Ishikawa (cell line): ENCODE data around the gene CCDC88C.

ENCODE experiments used
- CEBPB ChIP-seq: IDR thresholded peaks from 2 replicates; pipeline ENCODE4 v1.6.1; 2012
- CREB1 ChIP-seq: IDR thresholded peaks from 2 replicates; pipeline ENCODE4 v1.6.1; 2012; ENCODE audit warnings: low read depth
- EGR1 ChIP-seq: IDR thresholded peaks from 2 replicates; pipeline ENCODE4 v1.6.1; 2012
- EP300 ChIP-seq: IDR thresholded peaks from 2 replicates; pipeline ENCODE4 v1.6.1; 2012; ENCODE audit warnings: borderline replicate concordance
- FOXM1 ChIP-seq: IDR thresholded peaks from 2 replicates; pipeline ENCODE4 v1.6.1; 2012; ENCODE audit warnings: low read depth, borderline replicate concordance
- MAX ChIP-seq: IDR thresholded peaks from 2 replicates; pipeline ENCODE4 v1.6.1; 2012
- NFIC ChIP-seq: IDR thresholded peaks from 2 replicates; pipeline ENCODE4 v1.6.1; 2012
- RAD21 ChIP-seq: IDR thresholded peaks from 2 replicates; pipeline ENCODE4 v1.6.1; 2012; ENCODE audit warnings: low read depth
- TAF1 ChIP-seq: IDR thresholded peaks from 2 replicates; pipeline ENCODE4 v1.6.1; 2012; ENCODE audit warnings: low read depth, mild to moderate bottlenecking
- TCF12 ChIP-seq: IDR thresholded peaks from 2 replicates; pipeline ENCODE4 v1.6.1; 2012; ENCODE audit warnings: low read depth
- TEAD4 ChIP-seq: IDR thresholded peaks from 2 replicates; pipeline ENCODE4 v1.6.1; 2012
- YY1 ChIP-seq: IDR thresholded peaks from 2 replicates; pipeline ENCODE4 v1.6.1; 2012; ENCODE audit warnings: low read depth
- ZBTB7A ChIP-seq: IDR thresholded peaks from 2 replicates; pipeline ENCODE4 v1.6.1; 2012; ENCODE audit warnings: low read depth
- TF ChIP-seq, protein P1 (sequence below): IDR thresholded peaks from 2 replicates; pipeline ENCODE4 v1.6.1; 2012
- TF ChIP-seq, protein P2 (sequence below): IDR thresholded peaks from 2 replicates; pipeline ENCODE4 v1.6.1; 2012; ENCODE audit warnings: low read depth, mild to moderate bottlenecking

Gene CCDC88C

GRCh38 chr14:91303924-91304229 is 113.7 kb downstream of the CCDC88C start:
- no peak for TF ChIP-seq MAX
- TF ChIP-seq, protein P1, sequence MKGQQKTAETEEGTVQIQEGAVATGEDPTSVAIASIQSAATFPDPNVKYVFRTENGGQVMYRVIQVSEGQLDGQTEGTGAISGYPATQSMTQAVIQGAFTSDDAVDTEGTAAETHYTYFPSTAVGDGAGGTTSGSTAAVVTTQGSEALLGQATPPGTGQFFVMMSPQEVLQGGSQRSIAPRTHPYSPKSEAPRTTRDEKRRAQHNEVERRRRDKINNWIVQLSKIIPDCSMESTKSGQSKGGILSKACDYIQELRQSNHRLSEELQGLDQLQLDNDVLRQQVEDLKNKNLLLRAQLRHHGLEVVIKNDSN = no peak
- TF ChIP-seq TCF12 = no peak
- TF ChIP-seq NFIC = no peak
- TF ChIP-seq, protein P2, sequence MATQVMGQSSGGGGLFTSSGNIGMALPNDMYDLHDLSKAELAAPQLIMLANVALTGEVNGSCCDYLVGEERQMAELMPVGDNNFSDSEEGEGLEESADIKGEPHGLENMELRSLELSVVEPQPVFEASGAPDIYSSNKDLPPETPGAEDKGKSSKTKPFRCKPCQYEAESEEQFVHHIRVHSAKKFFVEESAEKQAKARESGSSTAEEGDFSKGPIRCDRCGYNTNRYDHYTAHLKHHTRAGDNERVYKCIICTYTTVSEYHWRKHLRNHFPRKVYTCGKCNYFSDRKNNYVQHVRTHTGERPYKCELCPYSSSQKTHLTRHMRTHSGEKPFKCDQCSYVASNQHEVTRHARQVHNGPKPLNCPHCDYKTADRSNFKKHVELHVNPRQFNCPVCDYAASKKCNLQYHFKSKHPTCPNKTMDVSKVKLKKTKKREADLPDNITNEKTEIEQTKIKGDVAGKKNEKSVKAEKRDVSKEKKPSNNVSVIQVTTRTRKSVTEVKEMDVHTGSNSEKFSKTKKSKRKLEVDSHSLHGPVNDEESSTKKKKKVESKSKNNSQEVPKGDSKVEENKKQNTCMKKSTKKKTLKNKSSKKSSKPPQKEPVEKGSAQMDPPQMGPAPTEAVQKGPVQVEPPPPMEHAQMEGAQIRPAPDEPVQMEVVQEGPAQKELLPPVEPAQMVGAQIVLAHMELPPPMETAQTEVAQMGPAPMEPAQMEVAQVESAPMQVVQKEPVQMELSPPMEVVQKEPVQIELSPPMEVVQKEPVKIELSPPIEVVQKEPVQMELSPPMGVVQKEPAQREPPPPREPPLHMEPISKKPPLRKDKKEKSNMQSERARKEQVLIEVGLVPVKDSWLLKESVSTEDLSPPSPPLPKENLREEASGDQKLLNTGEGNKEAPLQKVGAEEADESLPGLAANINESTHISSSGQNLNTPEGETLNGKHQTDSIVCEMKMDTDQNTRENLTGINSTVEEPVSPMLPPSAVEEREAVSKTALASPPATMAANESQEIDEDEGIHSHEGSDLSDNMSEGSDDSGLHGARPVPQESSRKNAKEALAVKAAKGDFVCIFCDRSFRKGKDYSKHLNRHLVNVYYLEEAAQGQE = no peak
- TF ChIP-seq FOXM1 = no peak
- TF ChIP-seq TEAD4 = no peak

GRCh38 chr14:91303091-91303923 is 114.3 kb downstream of the CCDC88C start:
- TF ChIP-seq NFIC = no peak
- TF ChIP-seq ZBTB7A = 0 out of 2 replicates have a peak, but pooled peaks have one; percentile 51

DNA sequence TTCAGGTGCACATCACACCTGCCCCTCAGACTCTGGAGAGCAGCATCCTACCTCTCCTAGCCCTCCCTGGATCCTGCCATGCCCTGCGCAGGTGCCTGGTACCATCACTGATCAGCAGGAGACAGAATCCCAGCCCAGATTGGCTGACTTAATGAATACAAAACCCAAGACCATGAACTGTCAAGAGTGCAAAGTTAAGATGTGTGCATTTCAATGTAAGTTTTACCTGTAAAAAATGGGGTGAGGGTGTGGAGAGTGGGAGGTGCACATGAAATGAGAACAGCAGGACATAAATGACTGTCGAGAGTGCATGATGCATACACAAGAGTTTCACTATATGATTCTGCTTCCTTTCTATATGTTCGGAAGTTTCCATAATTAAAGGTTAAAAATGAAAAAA is 115.2 kb downstream of the CCDC88C start:
- TF ChIP-seq FOXM1 = no peak
- no peak for TF ChIP-seq EP300
- TF ChIP-seq TAF1 = no peak
- TF ChIP-seq CEBPB = no peak
- TF ChIP-seq TEAD4 = no peak
- no peak for TF ChIP-seq EGR1
- TF ChIP-seq, protein P2 = no peak
- TF ChIP-seq CREB1 = no peak
- no peak for TF ChIP-seq YY1
- TF ChIP-seq, protein P1 = no peak
- no peak for TF ChIP-seq ZBTB7A
- no peak for TF ChIP-seq TCF12
- no peak for TF ChIP-seq MAX
- TF ChIP-seq NFIC = no peak
- no peak for TF ChIP-seq RAD21

- TF ChIP-seq MAX (no peak), CREB1 (no peak), EGR1 (no peak), ZBTB7A (no peak), TCF12 (no peak), CEBPB (no peak), TEAD4 (no peak), YY1 (no peak), TAF1 (no peak), FOXM1 (no peak), EP300 (no peak), RAD21 (no peak), NFIC (no peak)
- TF ChIP-seq, protein P1 = no peak
- TF ChIP-seq, protein P2 = no peak
Measured at GRCh38 chr14:91300957-91301356, 116.7 kb downstream of the CCDC88C start.
